CD14-positive monocyte (primary cell): ENCODE measurements around the gene CNOT10. TPM values are rescaled to one million over a fixed set of nuclear protein-coding genes. Genes with fewer than 3 reads are reported as not detected.

Source experiments
- DNase-seq, 3 donors: peaks; one replicate each; pipeline ENCODE4 v3.0.0-alpha.2; 2011 to 2022
- H2AFZ ChIP-seq: 2 replicates; pipeline ENCODE4 v1.6.0; 2012; ENCODE audit warnings: mild to moderate bottlenecking, low read depth, low read length, inconsistent platforms; ENCODE audit not compliant: insufficient read depth, poor library complexity, severe bottlenecking
- H3K27ac ChIP-seq, 2 donors: 1 replicate in 1 of 2; 2 replicates in 1 of 2; pipeline ENCODE4 v1.5.1; 2012 to 2013; ENCODE audit warnings: low read length in 2 of 2, control low read depth in 1 of 2, inconsistent platforms in 1 of 2, low read depth in 1 of 2, mild to moderate bottlenecking in 1 of 2
- H3K27me3 ChIP-seq, 2 donors: one replicate each; pipeline versions ENCODE4 v1.6.0 to v1.6.1; 2011 to 2013; ENCODE audit warnings: low read length in 2 of 2; ENCODE audit not compliant: control insufficient read depth in 2 of 2, insufficient read depth in 2 of 2
- H3K36me3 ChIP-seq, 2 donors: replicated peaks in 1 of 2; 1 replicate in 1 of 2; 2 replicates in 1 of 2; pipeline versions ENCODE4 v1.5.1 to v1.6.1; 2012 to 2013; ENCODE audit warnings: low read length in 2 of 2, control low read depth in 1 of 2, inconsistent platforms in 1 of 2, mild to moderate bottlenecking in 1 of 2; ENCODE audit not compliant: insufficient read depth in 2 of 2, control insufficient read depth in 1 of 2
- H3K4me1 ChIP-seq, 2 donors: 1 replicate in 1 of 2; 2 replicates in 1 of 2; pipeline versions ENCODE4 v1.5.1 to v1.6.1; 2012 to 2013; ENCODE audit warnings: low read length in 2 of 2, control low read depth in 1 of 2, inconsistent platforms in 1 of 2, mild to moderate bottlenecking in 1 of 2, moderate library complexity in 1 of 2; ENCODE audit not compliant: insufficient read depth in 2 of 2, control insufficient read depth in 1 of 2
- H3K4me2 ChIP-seq: replicated peaks from 2 replicates; pipeline ENCODE3; 2012; ENCODE audit warnings: low read length, moderate library complexity, mild to moderate bottlenecking; ENCODE audit not compliant: poor library complexity, severe bottlenecking; ENCODE audit errors: extremely low read depth
- H3K4me3 ChIP-seq, 3 experiments: fragments of 200-600 bp in 1 of 3; sonication (generic) in 1 of 3; replicated peaks in 1 of 3; 1 replicate in 2 of 3; 2 replicates in 1 of 3; pipeline ENCODE4 v1.5.1; 2011 to 2013; ENCODE audit warnings: low read length in 3 of 3, mild to moderate bottlenecking in 3 of 3, control low read depth in 2 of 3, low read depth in 2 of 3, inconsistent platforms in 1 of 3, moderate library complexity in 1 of 3
- H3K79me2 ChIP-seq: 2 replicates; pipeline ENCODE4 v1.6.0; 2012; ENCODE audit warnings: mild to moderate bottlenecking, control low read depth, inconsistent platforms, low read length, moderate library complexity; ENCODE audit not compliant: insufficient read depth
- H3K9ac ChIP-seq: 2 replicates; pipeline ENCODE4 v1.6.0; 2017; ENCODE audit warnings: low read length, mild to moderate bottlenecking; ENCODE audit not compliant: insufficient read depth, poor library complexity, severe bottlenecking
- H3K9me3 ChIP-seq, 2 donors: replicated peaks in 1 of 2; 1 replicate in 1 of 2; 2 replicates in 1 of 2; pipeline versions ENCODE4 v1.5.1 to v1.6.1; 2012 to 2013; ENCODE audit warnings: low read length in 2 of 2, control low read depth in 1 of 2; ENCODE audit not compliant: control insufficient read depth in 1 of 2, insufficient read depth in 1 of 2
- H4K20me1 ChIP-seq: 2 replicates; pipeline ENCODE4 v1.6.0; 2012; ENCODE audit warnings: mild to moderate bottlenecking, low read length, control low read depth, moderate library complexity; ENCODE audit not compliant: insufficient read depth
- H3K27ac Mint-ChIP-seq, 7 donors: one replicate each; pipeline ENCODE4 v1.8.0; 2020; ENCODE audit warnings: mild to moderate bottlenecking in 7 of 7, mixed read lengths in 7 of 7, moderate library complexity in 6 of 7, inconsistent platforms in 2 of 7
- H3K27me3 Mint-ChIP-seq, 3 donors: one replicate each; pipeline ENCODE4 v1.8.0; 2021 to 2022; ENCODE audit warnings: low read depth in 3 of 3, mild to moderate bottlenecking in 3 of 3, mixed read lengths in 3 of 3, moderate library complexity in 3 of 3, inconsistent platforms in 1 of 3
- H3K36me3 Mint-ChIP-seq, 2 donors: one replicate each; pipeline ENCODE4 v1.8.0; 2020; ENCODE audit warnings: mixed read lengths in 2 of 2, inconsistent platforms in 1 of 2, mild to moderate bottlenecking in 1 of 2
- H3K4me1 Mint-ChIP-seq: one replicate; pipeline ENCODE4 v1.8.0; 2020; ENCODE audit warnings: mild to moderate bottlenecking, mixed read lengths
- H3K4me3 Mint-ChIP-seq, 2 donors: one replicate each; pipeline ENCODE4 v1.8.0; 2020; ENCODE audit warnings: mild to moderate bottlenecking in 2 of 2, mixed read lengths in 2 of 2, moderate library complexity in 1 of 2
- H3K9me3 Mint-ChIP-seq, 7 donors: one replicate each; pipeline ENCODE4 v1.8.0; 2020 to 2022; ENCODE audit warnings: mixed read lengths in 7 of 7, mild to moderate bottlenecking in 6 of 7, moderate library complexity in 6 of 7, inconsistent platforms in 2 of 7
- WGBS: methylation state at CpG from one replicate; pipeline ENCODE4 v1.1.5; 2013; ENCODE audit warnings: missing lambda C conversion rate; ENCODE audit not compliant: insufficient coverage; 5-methylcytosine and 5-hydroxymethylcytosine counted together
- intact Hi-C, 2 donors: fragments of 100-400 bp; cut with micrococcal nuclease; formaldehyde crosslinking; loops; one replicate each; pipeline versions ENCODE4 v1.15.0 to v1.15.1; 2023
- polyA plus RNA-seq, 3 donors: library from polyadenylated mRNA; depleted of rRNA in 1 of 3; unstranded in 2 of 3; stranded (reverse) in 1 of 3; fragments of 300-500 nt in 2 of 3; fragments of >200 nt in 1 of 3; fragmentation: Illumina TruSeq in 2 of 3; gene quantifications; 1 replicate in 2 of 3; 2 replicates in 1 of 3; pipeline ENCODE4 v1.2.3, GENCODE V29; 2012 to 2021
- TF ChIP-seq, protein P1 (sequence below): fragments of 200-600 bp; IDR thresholded peaks from one replicate; pipeline ENCODE4 v1.8.0; 2022; ENCODE audit warnings: antibody characterized with exemption, mild to moderate bottlenecking

Gene CNOT10
- polyA plus RNA-seq, 3 donors, result 17.9 to 21.5 (median 19.6) TPM

DNA sequence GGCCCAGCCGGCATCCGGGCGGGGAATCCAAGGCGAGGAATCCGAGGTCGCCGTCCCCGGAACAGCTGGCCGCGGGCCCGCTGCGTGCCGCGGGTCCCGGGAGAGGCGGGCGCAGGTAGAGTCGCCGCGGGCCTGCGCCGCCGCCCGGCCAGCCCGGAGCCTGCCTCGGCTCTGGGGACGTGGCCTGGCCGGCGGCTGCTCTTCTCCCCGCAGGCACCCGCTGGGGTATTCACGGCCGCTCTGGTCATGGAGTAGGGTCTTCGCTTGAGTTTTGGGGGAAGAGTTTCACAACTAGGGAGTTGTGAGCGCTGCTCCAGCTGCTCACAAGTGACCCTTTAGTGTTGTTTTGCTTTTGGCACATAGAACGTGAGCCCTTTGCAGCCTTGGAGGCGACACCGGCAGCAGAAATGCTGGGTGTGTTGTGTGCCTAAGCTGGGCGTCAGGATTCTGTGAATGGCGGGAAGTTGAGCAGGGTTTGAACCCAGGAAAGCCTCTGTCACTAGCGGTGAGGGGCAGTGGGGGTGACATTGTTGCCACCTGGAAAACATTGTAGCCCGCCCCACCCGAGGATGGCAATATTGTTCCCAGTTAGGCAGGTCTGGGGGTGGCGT is 136.8 kb downstream of the CNOT10 start:
- H3K9ac ChIP-seq, result no peak overlapping the region
- peaks cover 4 to 22% of the 10 kb centered on the region in 2 donors for H3K27me3 ChIP-seq
- Mint-ChIP-seq H3K27ac (no peak overlapping the region), H3K9me3 (peaks cover 0 to 18% (median 8%) of the 10 kb centered on the region in 7 donors), H3K4me3 (peak overlapping the region in 1 of 2 donors; percentile 57), H3K36me3 (peaks cover 13 to 14% of the 10 kb centered on the region in 2 donors), H3K27me3 (peaks cover 30 to 48% (median 32%) of the 10 kb centered on the region in 3 donors), H3K4me1 (peaks cover 20% of the 10 kb centered on the region)
- H3K79me2 ChIP-seq, result peaks cover 10% of the 10 kb centered on the region
- DNase-seq, result no peak
- intact Hi-C loops, result no loop called here
- H3K4me2 ChIP-seq, result no peak overlapping the region
- H3K4me3 ChIP-seq, result no peak overlapping the region
- 80% methylated on average over 34 of the region's 44 CpGs for WGBS
- H3K36me3 ChIP-seq, result no peaks in the 10 kb centered on the region
- TF ChIP-seq, protein P1, sequence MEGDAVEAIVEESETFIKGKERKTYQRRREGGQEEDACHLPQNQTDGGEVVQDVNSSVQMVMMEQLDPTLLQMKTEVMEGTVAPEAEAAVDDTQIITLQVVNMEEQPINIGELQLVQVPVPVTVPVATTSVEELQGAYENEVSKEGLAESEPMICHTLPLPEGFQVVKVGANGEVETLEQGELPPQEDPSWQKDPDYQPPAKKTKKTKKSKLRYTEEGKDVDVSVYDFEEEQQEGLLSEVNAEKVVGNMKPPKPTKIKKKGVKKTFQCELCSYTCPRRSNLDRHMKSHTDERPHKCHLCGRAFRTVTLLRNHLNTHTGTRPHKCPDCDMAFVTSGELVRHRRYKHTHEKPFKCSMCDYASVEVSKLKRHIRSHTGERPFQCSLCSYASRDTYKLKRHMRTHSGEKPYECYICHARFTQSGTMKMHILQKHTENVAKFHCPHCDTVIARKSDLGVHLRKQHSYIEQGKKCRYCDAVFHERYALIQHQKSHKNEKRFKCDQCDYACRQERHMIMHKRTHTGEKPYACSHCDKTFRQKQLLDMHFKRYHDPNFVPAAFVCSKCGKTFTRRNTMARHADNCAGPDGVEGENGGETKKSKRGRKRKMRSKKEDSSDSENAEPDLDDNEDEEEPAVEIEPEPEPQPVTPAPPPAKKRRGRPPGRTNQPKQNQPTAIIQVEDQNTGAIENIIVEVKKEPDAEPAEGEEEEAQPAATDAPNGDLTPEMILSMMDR, result no peak
- no peak overlapping the region for H3K27ac ChIP-seq
- peaks cover 0 to 7% of the 10 kb centered on the region in 2 donors for H3K9me3 ChIP-seq
- no peaks in the 10 kb centered on the region for H4K20me1 ChIP-seq
- H3K4me1 ChIP-seq, result peaks cover 14 to 26% of the 10 kb centered on the region in 2 donors
- H2AFZ ChIP-seq, result no peak overlapping the region

DNA sequence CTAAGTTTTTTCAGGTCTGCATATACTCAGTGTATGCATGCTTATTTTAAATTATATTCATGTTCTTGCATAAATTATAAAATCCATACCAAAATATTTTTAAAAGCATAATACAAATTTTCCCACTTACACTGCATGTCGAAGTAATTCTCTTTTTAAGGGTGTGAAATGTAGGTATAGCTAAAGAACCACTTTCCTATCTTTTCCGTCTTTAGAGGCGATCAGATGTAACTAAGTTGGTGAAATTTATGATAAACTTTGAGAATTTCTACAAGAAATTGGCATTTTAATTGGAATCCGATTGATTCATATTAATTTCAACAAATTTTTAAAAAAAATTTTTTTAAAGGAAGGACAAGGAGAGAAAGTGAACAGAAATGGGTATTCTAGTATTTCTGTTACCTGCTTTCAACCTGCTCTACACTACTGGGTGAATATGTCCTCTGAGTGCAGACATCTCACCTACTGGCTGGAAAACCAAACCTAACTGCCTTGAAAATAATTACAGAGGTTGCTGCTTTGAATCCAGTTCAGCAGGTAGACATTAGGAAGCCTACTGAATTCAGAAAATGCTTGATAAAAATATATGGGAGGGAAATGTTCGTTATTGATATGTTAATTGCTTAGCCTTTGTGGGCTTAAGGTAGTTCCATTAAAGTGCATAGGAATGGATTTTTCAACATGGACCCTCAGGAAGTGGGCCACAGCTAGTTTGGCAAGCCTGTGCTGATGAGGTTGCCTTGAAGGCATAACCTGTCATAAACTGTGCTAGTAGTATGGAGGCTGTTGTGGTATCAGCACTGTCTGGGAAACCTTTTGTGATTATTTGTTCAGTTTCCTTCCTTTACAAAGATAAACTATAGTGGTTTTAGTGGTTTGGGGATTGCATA is 137.9 kb downstream of the CNOT10 start:
- H3K4me1 ChIP-seq, result peaks cover 7 to 16% of the 10 kb centered on the region in 2 donors
- intact Hi-C loops, result no loop called here
- H3K27ac ChIP-seq, result no peak overlapping the region
- peaks cover 13% of the 10 kb centered on the region for H3K4me1 Mint-ChIP-seq
- no peak overlapping the region for H2AFZ ChIP-seq
- no peaks in the 10 kb centered on the region for H4K20me1 ChIP-seq
- H3K4me3 Mint-ChIP-seq, result no peak overlapping the region
- WGBS, result 83% methylated on average over 1 of the region's 5 CpGs
- no peak overlapping the region for H3K9ac ChIP-seq
- H3K9me3 ChIP-seq, result peaks cover 0 to 7% of the 10 kb centered on the region in 2 donors
- no peak overlapping the region for H3K27ac Mint-ChIP-seq
- H3K27me3 Mint-ChIP-seq, result peaks cover 22 to 39% (median 26%) of the 10 kb centered on the region in 3 donors
- H3K4me3 ChIP-seq, result no peak overlapping the region
- DNase-seq, result no peak
- TF ChIP-seq, protein P1, result no peak
- peaks cover 4 to 16% of the 10 kb centered on the region in 2 donors for H3K27me3 ChIP-seq
- peaks cover 0 to 10% (median 6%) of the 10 kb centered on the region in 7 donors for H3K9me3 Mint-ChIP-seq
- H3K4me2 ChIP-seq, result no peak overlapping the region
- peaks cover 10% of the 10 kb centered on the region for H3K79me2 ChIP-seq
- H3K36me3 Mint-ChIP-seq, result peaks cover 11 to 15% of the 10 kb centered on the region in 2 donors
- H3K36me3 ChIP-seq, result no peaks in the 10 kb centered on the region

Other genes with a start within 250 kb of the CNOT10 start
- gene CMTM6, start 182.3 kb upstream of the CNOT10 start, polyA plus RNA-seq, result 100 to 1,000 TPM in 2 of 3 donors, 10 to 100 TPM in 1; 40.0 to 210 (median 190) TPM
- gene DYNC1LI1, start 114.3 kb upstream of the CNOT10 start, polyA plus RNA-seq, result 10 to 100 TPM; 23.5 to 50.1 (median 46.8) TPM
- under 1 TPM; 0.02 to 0.33 (median 0.06) TPM for gene TRIM71, start 132.8 kb downstream of the CNOT10 start, polyA plus RNA-seq